H1 (cell line): ENCODE measurements around the gene RTL5. TPM values are rescaled to one million over a fixed set of nuclear protein-coding genes. Genes with fewer than 3 reads are reported as not detected.

Experiments used
- CTCF ChIA-PET: fragments of 300-600 bp; sonication (Branson Sonifier 250); formaldehyde crosslinking; loops from one replicate; lab custom pipeline; 2021; ENCODE audit not compliant: partially characterized antibody; lab: Charles Lee
- POLR2A ChIA-PET: fragments of 300-600 bp; sonication (Branson Sonifier 250); formaldehyde crosslinking; loops from one replicate; lab custom pipeline; 2021; ENCODE audit warnings: inconsistent platforms; ENCODE audit not compliant: partially characterized antibody; lab: Charles Lee
- DNase-seq, 2 experiments: peaks; one replicate each; pipeline versions ENCODE4 v3.0.0 to v3.0.0-alpha.2; 2010 to 2022; ENCODE audit warnings: low spot score in 2 of 2, low read depth in 1 of 2, mixed read lengths in 1 of 2
- FAIRE-seq: peaks from 2 replicates; lab custom pipeline; 2011; peaks lifted over from hg19 to GRCh38; lab: Jason Lieb, UNC
- H2AFZ ChIP-seq: 2 replicates; pipeline ENCODE4 v1.8.1; 2012; ENCODE audit warnings: low read length, inconsistent platforms
- H2AK5ac ChIP-seq: 2 replicates; pipeline ENCODE4 v1.6.1; 2013; ENCODE audit warnings: low read depth, low read length
- H2BK120ac ChIP-seq: replicated peaks from 2 replicates; pipeline ENCODE3; 2013; ENCODE audit warnings: low read depth, low read length, inconsistent platforms
- H2BK12ac ChIP-seq: 2 replicates; pipeline ENCODE4 v1.6.1; 2013; ENCODE audit warnings: low read depth, low read length
- H2BK15ac ChIP-seq: 2 replicates; pipeline ENCODE4 v1.6.1; 2013; ENCODE audit warnings: low read length
- H2BK20ac ChIP-seq: 2 replicates; pipeline ENCODE4 v1.6.1; 2013; ENCODE audit warnings: low read length
- H2BK5ac ChIP-seq: 2 replicates; pipeline ENCODE4 v1.6.1; 2013; ENCODE audit warnings: low read depth, low read length
- H3K14ac ChIP-seq: 2 replicates; pipeline ENCODE4 v1.6.1; 2013; ENCODE audit warnings: inconsistent platforms; ENCODE audit not compliant: insufficient read length
- H3K18ac ChIP-seq: 2 replicates; pipeline ENCODE4 v1.6.1; 2013; ENCODE audit warnings: low read length; ENCODE audit errors: extremely low read depth
- H3K23ac ChIP-seq: 2 replicates; pipeline ENCODE4 v1.6.1; 2013; ENCODE audit warnings: inconsistent platforms; ENCODE audit not compliant: insufficient read length
- H3K23me2 ChIP-seq: 2 replicates; pipeline ENCODE4 v1.6.1; 2013; ENCODE audit warnings: low read depth, low read length
- H3K27ac ChIP-seq: 2 replicates; pipeline ENCODE4 v1.6.1; 2011; ENCODE audit warnings: low read depth, low read length, inconsistent platforms
- H3K27me3 ChIP-seq, 4 experiments: replicated peaks in 1 of 4; 1 replicate in 1 of 4; 2 replicates in 3 of 4; pipeline versions ENCODE4 v1.6.1 to v1.8.1; 2011 to 2013; ENCODE audit warnings: low read length in 3 of 4, mild to moderate bottlenecking in 3 of 4, inconsistent platforms in 2 of 4, mixed read lengths in 2 of 4, moderate library complexity in 1 of 4; ENCODE audit not compliant: control insufficient read depth in 3 of 4, insufficient read depth in 3 of 4; ENCODE audit errors: extremely low read depth in 1 of 4
- H3K36me3 ChIP-seq, 4 experiments: 2 replicates each; pipeline versions ENCODE4 v1.6.1 to v1.8.1; 2011 to 2013; ENCODE audit warnings: mild to moderate bottlenecking in 4 of 4, low read length in 3 of 4, moderate library complexity in 2 of 4, control low read depth in 1 of 4, inconsistent platforms in 1 of 4; ENCODE audit not compliant: insufficient read depth in 4 of 4, control insufficient read depth in 2 of 4
- H3K4ac ChIP-seq: replicated peaks from 2 replicates; pipeline ENCODE3; 2013; ENCODE audit warnings: low read length, low read depth, mixed read lengths, inconsistent platforms; ENCODE audit not compliant: insufficient read length
- H3K4me1 ChIP-seq, 4 experiments: replicated peaks in 1 of 4; 1 replicate in 1 of 4; 2 replicates in 3 of 4; pipeline versions ENCODE4 v1.6.1 to v1.8.1; 2011 to 2013; ENCODE audit warnings: low read length in 3 of 4, inconsistent platforms in 2 of 4, mixed read lengths in 1 of 4; ENCODE audit not compliant: insufficient read depth in 4 of 4, control insufficient read depth in 3 of 4
- H3K4me2 ChIP-seq, 2 experiments: 2 replicates each; pipeline versions ENCODE4 v1.6.1 to v1.8.1; 2011 to 2013; ENCODE audit warnings: low read depth in 2 of 2, low read length in 2 of 2, control low read depth in 1 of 2, inconsistent platforms in 1 of 2, mild to moderate bottlenecking in 1 of 2; ENCODE audit not compliant: insufficient read depth in 1 of 2
- H3K4me3 ChIP-seq, 4 experiments: fragments of 200-600, 300-600 bp in 1 of 4; sonication (generic), shearing (Covaris generic), sonication (Bioruptor Twin) in 1 of 4; 2 replicates each; pipeline versions ENCODE4 v1.5.1 to v1.8.1; 2011 to 2016; ENCODE audit warnings: low read length in 4 of 4, low read depth in 3 of 4, control low read depth in 2 of 4, inconsistent platforms in 2 of 4, mild to moderate bottlenecking in 2 of 4, mixed read lengths in 1 of 4, moderate library complexity in 1 of 4; ENCODE audit not compliant: insufficient read depth in 2 of 4; ENCODE audit errors: extremely low read depth in 1 of 4
- H3K56ac ChIP-seq: replicated peaks from 2 replicates; pipeline ENCODE3; 2013; ENCODE audit warnings: low read depth, mild to moderate bottlenecking, mixed read lengths, low read length, inconsistent platforms; ENCODE audit not compliant: insufficient read length
- H3K79me1 ChIP-seq: 2 replicates; pipeline ENCODE4 v1.6.1; 2013; ENCODE audit warnings: low read depth, low read length, control low read depth
- H3K79me2 ChIP-seq, 2 experiments: 2 replicates each; pipeline versions ENCODE4 v1.6.1 to v1.8.1; 2012 to 2013; ENCODE audit warnings: low read length in 2 of 2, mild to moderate bottlenecking in 2 of 2, inconsistent platforms in 1 of 2; ENCODE audit not compliant: insufficient read depth in 2 of 2, control insufficient read depth in 1 of 2
- H3K9ac ChIP-seq, 4 experiments: replicated peaks in 1 of 4; 1 replicate in 1 of 4; 2 replicates in 3 of 4; pipeline versions ENCODE4 v1.6.1 to v1.8.1; 2011 to 2013; ENCODE audit warnings: low read depth in 3 of 4, low read length in 3 of 4, control low read depth in 2 of 4, mild to moderate bottlenecking in 2 of 4, moderate library complexity in 2 of 4, inconsistent platforms in 1 of 4; ENCODE audit errors: extremely low read depth in 1 of 4
- H3K9me3 ChIP-seq, 2 experiments: 2 replicates each; pipeline versions ENCODE4 v1.6.1 to v1.8.1; 2012 to 2013; ENCODE audit warnings: mild to moderate bottlenecking in 2 of 2, moderate library complexity in 2 of 2, control low read depth in 1 of 2, inconsistent platforms in 1 of 2, low read depth in 1 of 2, low read length in 1 of 2, mixed read lengths in 1 of 2; ENCODE audit not compliant: insufficient read depth in 2 of 2
- H4K20me1 ChIP-seq, 2 experiments: replicated peaks in 1 of 2; 2 replicates each; pipeline versions ENCODE3 to v1.8.1; 2011 to 2013; ENCODE audit warnings: inconsistent platforms in 2 of 2, low read length in 2 of 2, mild to moderate bottlenecking in 1 of 2; ENCODE audit not compliant: insufficient read depth in 2 of 2, control insufficient read depth in 1 of 2
- H4K5ac ChIP-seq: 2 replicates; pipeline ENCODE4 v1.6.1; 2013; ENCODE audit warnings: low read length, low read depth, mixed read lengths, inconsistent platforms; ENCODE audit not compliant: insufficient read length
- H4K8ac ChIP-seq: 2 replicates; pipeline ENCODE4 v1.8.0; 2013; ENCODE audit warnings: mild to moderate bottlenecking, moderate library complexity, low read length, inconsistent platforms; ENCODE audit not compliant: insufficient read depth; ENCODE audit errors: extremely low read depth
- H4K91ac ChIP-seq: replicated peaks from 2 replicates; pipeline ENCODE3; 2013; ENCODE audit warnings: low read length, mixed read lengths, inconsistent platforms; ENCODE audit not compliant: insufficient read length
- CBX5 ChIP-seq: fragments of 300-800, 300-1000 bp; sonication (generic); IDR thresholded peaks from 2 replicates; pipeline ENCODE4 v1.7.1; 2016; ENCODE audit warnings: antibody characterized with exemption, low read length, low read depth
- CEBPB ChIP-seq: IDR thresholded peaks from 2 replicates; pipeline ENCODE4 v1.6.1; 2012; ENCODE audit warnings: low read depth, low read length
- RAD21 ChIP-seq, 2 experiments: IDR thresholded peaks in 1 of 2; conservative IDR thresholded peaks in 1 of 2; 2 replicates each; pipeline ENCODE4 v1.6.1; 2011; ENCODE audit warnings: low read depth in 2 of 2, low read length in 2 of 2, improper control_type of control experiment in 1 of 2, inconsistent platforms in 1 of 2, mild to moderate bottlenecking in 1 of 2, moderate library complexity in 1 of 2
- SIX5 ChIP-seq: IDR thresholded peaks from 2 replicates; pipeline ENCODE4 v1.6.1; 2011; ENCODE audit warnings: mild to moderate bottlenecking, low read depth, low read length
- SP2 ChIP-seq: IDR thresholded peaks from 2 replicates; pipeline ENCODE4 v1.6.1; 2012; ENCODE audit warnings: mild to moderate bottlenecking, low read length, inconsistent platforms
- TBP ChIP-seq: IDR thresholded peaks from 2 replicates; pipeline ENCODE4 v1.6.1; 2011; ENCODE audit warnings: low read depth, low read length, improper control_type of control experiment
- YY1 ChIP-seq: IDR thresholded peaks from 2 replicates; pipeline ENCODE4 v1.6.1; 2011; ENCODE audit warnings: low read depth, mild to moderate bottlenecking, low read length
- WGBS, 2 experiments: shearing (Covaris generic) in 1 of 2; methylation state at CpG; one replicate each; pipeline versions ENCODE4 v1.1.6 to v1.1.7; 2013 to 2015; ENCODE audit warnings: low lambda C conversion rate in 2 of 2, mixed read lengths in 2 of 2, inconsistent platforms in 1 of 2, low coverage in 1 of 2, missing lambda C conversion rate in 1 of 2; ENCODE audit not compliant: insufficient replicate concordance in 2 of 2, insufficient coverage in 1 of 2, insufficient read length in 1 of 2; ENCODE audit errors: extremely low coverage in 1 of 2, missing lambda C conversion rate in 1 of 2; 5-methylcytosine and 5-hydroxymethylcytosine counted together
- polyA plus RNA-seq, 7 experiments: library from polyadenylated mRNA; depleted of rRNA in 3 of 7; stranded (reverse) in 5 of 7; unstranded in 2 of 7; fragments of >200 nt in 5 of 7; fragments of 200-250 nt in 2 of 7; gene quantifications; 1 replicate in 5 of 7; 2 replicates in 1 of 7; 4 replicates in 1 of 7; pipeline versions ENCODE4 v1.2.1 to v1.2.3, GENCODE V29; 2011 to 2013; ENCODE audit warnings: missing spikeins in 2 of 7, mixed read lengths in 2 of 7
- total RNA-seq: library from RNA; stranded (reverse); fragmentation: NEBNext Ultra II Directional; extraction: Animal tissue kit (Norgen Biotek cat#: 25700); gene quantifications from 2 replicates; pipeline ENCODE4 v1.2.1, GENCODE V29; 2021

The RTL5 gene
- total and polyA plus RNA-seq, 2 of the 8 experiments (the other 6 are each of a cell fraction or from before 2014, with no cell fraction given): 0.57 to 1.9 TPM

GRCh38 chrX:72114807-72115206 is 16.9 kb downstream of the RTL5 start:
- Histone ChIP-seq H4K91ac (no peak overlapping the region), H2BK15ac (no peak overlapping the region), H3K9ac (no peak overlapping the region), H4K20me1 (peaks cover 0 to 2% of the 10 kb centered on the region in 2 experiments), H2BK5ac (no peak overlapping the region), H3K36me3 (no peaks in the 10 kb centered on the region), H3K27ac (no peak overlapping the region), H3K18ac (no peak overlapping the region), H3K27me3 (no peaks in the 10 kb centered on the region), H3K4me3 (no peak overlapping the region), H2BK12ac (0 out of 2 replicates have a peak overlapping the region, but pooled peaks have one; percentile 9), H3K23me2 (no peaks in the 10 kb centered on the region), H3K9me3 (no peaks in the 10 kb centered on the region), H3K79me2 (no peaks in the 10 kb centered on the region), H2BK20ac (no peak overlapping the region), H4K8ac (no peak overlapping the region), H3K23ac (no peak overlapping the region), H3K4ac (no peak overlapping the region), H3K4me1 (peaks cover 0 to 7% (median 1%) of the 10 kb centered on the region in 4 experiments; a peak in 5 of 7 replicates), H3K14ac (no peak overlapping the region), H3K56ac (no peak overlapping the region), H3K4me2 (no peak overlapping the region), H2AK5ac (no peak overlapping the region), H3K79me1 (no peaks in the 10 kb centered on the region), H2BK120ac (no peak overlapping the region), H4K5ac (no peak overlapping the region), H2AFZ (no peak overlapping the region)
- 88% methylated on average over 4 of the region's 4 CpGs; no CpG with 5 or more reads in 1 of the 2 experiments for WGBS, 2 experiments
- DNase-seq (no peak), FAIRE-seq (no peak)
- TF ChIP-seq RAD21 (IDR thresholded peaks at IDR 0.05 in 1 of 2, conservative IDR thresholded peaks at IDR 0.05 in 1 of 2; ENCODE audit: low read depth in 2 of 2, low read length in 2 of 2) (no peak), CEBPB (no peak), CBX5 (no peak), YY1 (no peak), SP2 (no peak), TBP (no peak), SIX5 (no peak)
- POLR2A ChIA-PET: no interaction called here
- CTCF ChIA-PET: interaction anchor here (0.6 to 1.4 kb wide), 3 partner anchors 9 to 162 kb away, joined by 3 read pairs; partner anchors contain the start of gene RPS4X
